Spleen (tissue), 7 donors: ENCODE data around the gene MOGAT2.

Experiments
- POLR2A ChIP-seq, 3 donors: fragments of 450-650 bp; IDR thresholded peaks; one replicate each; pipeline ENCODE4 v1.5.1; 2017; ENCODE audit warnings: antibody characterized with exemption in 3 of 3, mild to moderate bottlenecking in 1 of 3
- TF ChIP-seq, protein P1 (sequence below), 11 experiments: fragments of 200-600 bp in 7 of 11; fragments of 450-650 bp in 4 of 11; sonication (generic) in 4 of 11; IDR thresholded peaks in 8 of 11; conservative IDR thresholded peaks in 3 of 11; 1 replicate in 7 of 11; 2 replicates in 4 of 11; pipeline versions ENCODE4 v1.4.0 to v1.8.0; 2016 to 2021; ENCODE audit warnings: antibody characterized with exemption in 11 of 11, inconsistent platforms in 4 of 11, mild to moderate bottlenecking in 1 of 11
- donor health status: DM: no; HTN: no; CAD: no; lungs with moderate emphysema.
- donor health status: DM: no; HTN: no; CAD: no.
- donor health status: DM: no; HTN: no; CAD: no.

DNA sequence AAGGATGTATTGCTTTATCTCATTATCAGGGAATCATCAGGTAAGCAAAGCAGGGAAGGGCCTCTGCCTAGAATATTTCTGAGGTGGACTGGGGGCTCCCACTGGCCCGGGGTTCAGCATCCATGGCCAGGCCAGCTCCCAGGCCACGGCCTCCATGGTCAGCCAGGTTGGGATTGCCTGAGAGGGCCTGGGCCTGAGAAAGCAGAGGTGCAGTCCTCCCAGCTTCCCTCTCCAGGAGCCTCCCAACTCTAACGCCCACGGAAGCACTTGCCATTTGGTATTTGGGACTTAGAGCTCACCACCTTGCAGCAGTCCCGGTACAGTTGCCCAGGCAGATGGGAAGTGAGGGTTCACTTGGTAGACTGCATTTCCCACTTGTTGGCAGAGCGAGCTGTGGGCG lies 63.7 kb downstream of the MOGAT2 start:
- TF ChIP-seq, protein P1, sequence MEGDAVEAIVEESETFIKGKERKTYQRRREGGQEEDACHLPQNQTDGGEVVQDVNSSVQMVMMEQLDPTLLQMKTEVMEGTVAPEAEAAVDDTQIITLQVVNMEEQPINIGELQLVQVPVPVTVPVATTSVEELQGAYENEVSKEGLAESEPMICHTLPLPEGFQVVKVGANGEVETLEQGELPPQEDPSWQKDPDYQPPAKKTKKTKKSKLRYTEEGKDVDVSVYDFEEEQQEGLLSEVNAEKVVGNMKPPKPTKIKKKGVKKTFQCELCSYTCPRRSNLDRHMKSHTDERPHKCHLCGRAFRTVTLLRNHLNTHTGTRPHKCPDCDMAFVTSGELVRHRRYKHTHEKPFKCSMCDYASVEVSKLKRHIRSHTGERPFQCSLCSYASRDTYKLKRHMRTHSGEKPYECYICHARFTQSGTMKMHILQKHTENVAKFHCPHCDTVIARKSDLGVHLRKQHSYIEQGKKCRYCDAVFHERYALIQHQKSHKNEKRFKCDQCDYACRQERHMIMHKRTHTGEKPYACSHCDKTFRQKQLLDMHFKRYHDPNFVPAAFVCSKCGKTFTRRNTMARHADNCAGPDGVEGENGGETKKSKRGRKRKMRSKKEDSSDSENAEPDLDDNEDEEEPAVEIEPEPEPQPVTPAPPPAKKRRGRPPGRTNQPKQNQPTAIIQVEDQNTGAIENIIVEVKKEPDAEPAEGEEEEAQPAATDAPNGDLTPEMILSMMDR (IDR thresholded peaks at IDR 0.05 in 8 of 11, conservative IDR thresholded peaks at IDR 0.05 in 3 of 11), result no peak
- TF ChIP-seq POLR2A (IDR thresholded peaks at IDR 0.05), result no peak
